ENCODE data around the gene ADGRG7.
"Not testable (repeated sequence)": the region's sequence is repeated elsewhere in the genome, so short reads cannot be mapped to it uniquely, and the experiment has no call there.

The ADGRG7 gene

GRCh38 chr3:100645913-100646312, 36.5 kb downstream of the ADGRG7 start:
- ATAC-seq (no peak), DNase-seq (no peak)

GRCh38 chr3:100647171-100647570, 37.8 kb downstream of the ADGRG7 start:
- no peak for DNase-seq
- ATAC-seq = no peak

- no peak for ATAC-seq
- DNase-seq = no peak
Observed at GRCh38 chr3:100647657-100648056, 38.3 kb downstream of the ADGRG7 start.

DNA sequence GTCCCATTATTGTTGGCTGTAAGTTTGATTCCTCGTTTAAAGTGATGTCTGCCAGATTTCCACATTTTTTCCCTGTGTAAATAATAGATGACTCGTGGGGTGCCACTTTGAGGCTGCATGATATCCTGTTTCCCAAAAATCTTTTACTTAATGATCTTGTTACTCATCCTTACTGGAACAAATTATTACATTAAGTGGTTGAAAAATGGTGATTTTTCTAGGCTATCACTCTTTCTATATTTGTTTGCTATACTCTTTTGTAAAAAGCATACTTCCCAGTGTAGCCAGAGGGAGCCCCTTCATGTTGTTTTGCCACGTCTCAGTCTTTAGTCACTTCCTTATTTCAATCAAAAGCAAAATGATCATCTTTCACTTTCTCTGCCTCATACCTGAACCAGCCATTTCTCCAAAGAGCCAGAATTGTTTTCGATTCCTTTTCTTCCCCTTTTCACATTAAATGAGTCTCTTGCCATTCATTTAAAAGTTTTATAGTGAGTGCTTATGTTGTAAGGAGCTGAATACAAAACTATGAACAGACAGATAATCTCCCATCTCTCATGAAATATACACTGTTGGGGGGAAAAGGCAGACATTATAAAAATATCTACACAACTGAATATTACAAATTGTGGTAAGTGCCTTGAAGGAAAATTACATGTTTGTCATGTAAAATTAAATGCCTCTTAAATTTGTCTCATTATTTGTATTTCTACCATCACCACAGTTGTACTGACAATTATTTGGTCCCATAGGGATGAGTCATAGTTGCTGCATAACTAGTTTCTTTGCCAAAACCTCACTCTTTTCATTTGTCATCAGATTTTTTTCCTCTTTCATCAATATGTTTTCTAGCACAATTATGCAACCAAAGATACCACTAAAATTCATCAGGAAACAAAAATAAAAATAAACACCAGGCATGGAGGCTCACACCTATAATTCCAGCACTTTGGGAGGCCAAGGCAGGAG, 41.5 kb downstream of the ADGRG7 start:
- DNase-seq (no peak), ATAC-seq (peak; percentile 88)

DNA sequence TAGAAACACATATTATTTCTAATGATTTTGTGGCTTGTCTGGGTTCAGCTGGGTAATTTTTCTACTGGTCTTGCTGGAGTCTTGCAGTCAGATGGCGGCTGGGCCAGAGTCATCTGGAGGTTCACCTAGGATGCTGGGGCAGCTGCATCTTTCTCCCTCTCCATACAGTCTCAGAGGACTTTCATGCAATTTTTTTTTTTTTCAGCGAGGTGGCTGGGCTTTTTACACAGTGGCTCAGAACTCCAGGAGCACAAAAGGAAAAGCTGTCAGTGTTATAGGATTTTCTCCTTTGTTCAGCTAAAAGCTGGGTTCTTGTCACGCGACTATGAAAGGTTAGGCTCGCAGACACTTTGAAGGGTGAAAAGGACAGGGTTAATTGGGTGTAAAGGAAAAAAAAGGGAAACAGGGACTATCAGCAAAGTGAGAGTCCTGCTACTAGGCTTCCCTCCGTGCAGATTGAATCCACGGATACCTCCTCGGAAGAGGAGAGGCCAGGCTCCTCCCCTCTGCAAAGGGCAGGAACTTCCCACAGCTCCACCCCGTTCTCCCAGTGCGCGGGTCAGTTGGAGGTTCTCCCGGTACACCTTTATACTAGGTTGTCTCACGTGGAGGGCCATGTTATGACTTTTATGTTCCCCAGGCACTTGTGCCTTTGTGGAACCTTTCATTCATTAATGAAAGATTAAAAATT, 44.3 kb downstream of the ADGRG7 start:
- no peak for ATAC-seq

GRCh38 chr3:100656945-100657344, 47.5 kb downstream of the ADGRG7 start:
- no peak for DNase-seq
- no peak for ATAC-seq

More for the DNA sequence above, 44.3 kb downstream of the ADGRG7 start:
- DNase-seq = no peak

DNA sequence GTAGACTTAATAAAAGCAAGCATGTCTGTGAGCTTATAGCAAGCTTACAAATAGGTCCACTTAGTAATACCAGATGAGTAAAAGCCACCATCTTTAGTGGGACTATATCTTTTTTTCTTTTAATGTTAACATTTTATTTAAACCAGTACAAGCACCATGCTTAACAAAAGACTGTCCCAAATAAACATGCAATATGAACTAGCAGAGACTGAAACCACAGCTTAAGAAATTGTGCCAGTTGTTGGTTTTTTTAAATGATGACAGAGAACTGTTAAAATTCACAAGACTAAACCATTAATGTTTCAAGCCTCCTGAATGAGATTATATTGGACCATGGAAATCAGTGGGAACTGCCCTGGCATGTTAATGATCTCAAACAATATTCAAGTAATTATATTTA, 51.9 kb downstream of the ADGRG7 start:
- ATAC-seq, DNase-seq: not testable (repeated sequence)

- no peak for DNase-seq
- ATAC-seq = no peak
Observed at GRCh38 chr3:100662113-100662823, 52.9 kb downstream of the ADGRG7 start.

DNA sequence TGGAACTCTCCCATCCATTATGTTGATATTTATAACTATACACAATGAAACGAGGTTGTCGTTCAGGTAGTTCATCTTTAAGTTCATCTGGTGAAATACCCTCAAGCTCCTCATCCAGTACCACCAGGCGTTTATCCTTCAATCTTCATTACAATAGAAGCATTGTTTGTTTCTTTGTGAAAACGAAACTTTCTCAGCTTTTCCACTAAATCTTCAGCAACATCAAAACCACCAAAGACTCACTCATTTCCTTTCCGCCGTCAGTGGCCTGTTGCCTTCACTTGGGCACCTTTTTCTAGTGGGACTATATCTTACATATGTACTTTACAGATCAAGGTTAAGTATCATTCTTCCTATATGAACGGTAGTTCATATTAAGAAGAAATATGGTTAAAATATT, 55.8 kb downstream of the ADGRG7 start:
- DNase-seq (peak; percentile 14), ATAC-seq (peak; percentile 90)

GRCh38 chr3:100666699-100667098, 57.3 kb downstream of the ADGRG7 start:
- not testable (repeated sequence) for ATAC-seq, DNase-seq

DNA sequence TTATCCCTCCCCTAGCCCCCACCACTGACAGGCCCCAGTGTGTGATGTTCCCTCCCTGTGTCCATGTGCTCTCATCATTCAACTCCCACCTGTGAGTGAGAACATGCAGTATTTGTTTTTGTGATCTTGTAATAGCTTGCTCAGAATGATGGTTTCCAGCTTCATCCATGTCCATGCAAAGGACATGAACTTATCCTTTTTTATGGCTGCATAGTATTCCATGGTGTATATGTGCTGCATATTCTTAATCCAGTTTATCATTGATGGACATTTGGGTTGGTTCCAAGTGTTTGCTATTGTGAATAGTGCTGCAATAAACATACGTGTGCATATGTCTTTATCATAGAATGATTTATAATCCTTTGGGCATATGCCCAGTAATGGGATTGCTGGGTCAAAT, 57.9 kb downstream of the ADGRG7 start:
- not testable (repeated sequence) for DNase-seq, ATAC-seq

GRCh38 chr3:100670995-100671394, 61.6 kb downstream of the ADGRG7 start:
- ATAC-seq, DNase-seq: not testable (repeated sequence)

DNA sequence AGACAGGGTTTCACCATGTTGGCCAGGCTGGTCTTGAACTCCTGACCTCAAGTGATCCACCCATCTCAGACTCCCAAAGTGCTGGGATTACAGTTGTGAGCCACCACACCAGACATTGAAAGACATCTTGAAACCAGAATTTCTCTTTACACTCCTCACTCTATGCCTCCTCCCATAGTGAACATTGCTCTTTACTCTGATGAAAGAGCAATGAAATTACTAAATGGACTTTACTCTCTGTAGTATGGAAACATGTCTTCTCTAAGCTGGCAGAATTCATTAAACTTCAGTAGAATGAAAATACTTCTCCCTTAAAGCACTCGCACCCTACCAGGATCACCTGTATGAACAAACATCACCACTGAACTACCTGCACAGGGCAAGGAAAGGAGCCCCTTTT, 72.1 kb downstream of the ADGRG7 start:
- DNase-seq (no peak), ATAC-seq (no peak)

GRCh38 chr3:100682056-100682853, 72.9 kb downstream of the ADGRG7 start:
- ATAC-seq = no peak
- no peak for DNase-seq

DNA sequence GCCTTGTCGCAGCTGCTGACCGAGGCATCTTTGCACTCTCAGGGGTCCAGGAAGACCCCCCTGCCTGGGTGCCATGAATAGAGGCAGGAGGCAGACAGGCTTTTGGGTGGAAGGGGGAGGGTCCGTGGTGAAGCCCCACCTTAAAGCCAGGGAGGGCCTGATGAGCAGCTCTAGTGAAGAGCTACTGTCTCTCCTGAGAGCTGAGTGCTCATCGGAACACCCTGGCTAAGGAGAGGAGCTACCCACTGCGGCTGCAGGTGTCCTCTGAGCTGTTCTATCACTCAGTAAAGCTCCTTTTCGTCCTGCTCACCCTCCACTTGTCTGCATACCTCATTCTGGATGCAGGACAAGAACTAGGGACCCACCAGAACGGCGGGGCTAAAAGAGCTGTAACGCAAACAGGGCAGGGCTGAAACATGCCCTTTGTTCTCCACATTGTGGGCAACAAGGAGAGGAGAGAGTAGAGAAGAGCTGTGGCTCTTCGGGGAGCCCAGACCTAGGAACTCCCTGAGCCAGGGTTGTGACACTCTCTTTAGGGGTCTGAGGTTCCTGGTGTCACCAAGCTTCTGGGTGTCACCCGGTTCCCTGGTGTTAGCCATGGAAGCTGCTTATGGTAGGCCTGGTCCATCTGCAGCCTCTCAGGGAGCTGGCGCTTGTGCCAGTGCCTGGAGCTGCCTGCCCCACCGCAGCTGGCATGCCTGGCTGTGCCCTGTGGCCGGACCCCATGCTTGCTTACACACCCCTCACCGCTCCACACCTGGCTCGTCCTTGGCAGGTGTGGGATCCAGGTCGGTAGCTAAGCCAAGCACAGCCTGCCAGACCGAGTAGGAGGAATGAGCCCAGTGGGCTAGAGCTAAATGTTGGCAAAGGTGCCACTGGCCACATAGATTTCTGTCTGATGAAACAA, 73.7 kb downstream of the ADGRG7 start:
- no peak for ATAC-seq

GRCh38 chr3:100693225-100693624, 83.8 kb downstream of the ADGRG7 start:
- no peak for DNase-seq
- ATAC-seq = no peak

More for the DNA sequence above, 73.7 kb downstream of the ADGRG7 start:
- no peak for DNase-seq

DNA sequence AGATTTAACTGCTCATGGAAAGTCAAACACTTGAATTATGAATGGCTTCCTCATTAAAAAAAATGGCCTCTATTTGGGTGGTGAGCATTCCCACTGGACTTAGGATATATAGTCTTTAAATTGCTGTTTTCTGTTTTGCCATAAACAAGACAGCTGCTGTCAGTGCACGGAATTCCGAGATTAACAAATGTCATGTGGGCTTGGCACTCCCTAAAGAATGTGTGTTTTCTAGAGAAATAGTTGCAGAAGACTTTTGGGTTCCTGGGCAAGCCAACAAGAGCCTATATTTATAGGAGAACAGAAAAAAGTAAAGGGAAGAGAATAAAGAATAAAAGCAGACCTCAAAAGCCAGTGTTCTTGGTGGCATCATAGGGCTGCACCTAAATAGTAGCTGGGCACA, 86.3 kb downstream of the ADGRG7 start:
- no peak for DNase-seq
- ATAC-seq = no peak

GRCh38 chr3:100696161-100696560, 86.8 kb downstream of the ADGRG7 start:
- DNase-seq = no peak
- ATAC-seq = no peak

GRCh38 chr3:100697172-100697571, 87.8 kb downstream of the ADGRG7 start:
- DNase-seq (no peak), ATAC-seq (no peak)

- ATAC-seq (no peak), DNase-seq (no peak)
Observed at GRCh38 chr3:100697723-100698285, 88.4 kb downstream of the ADGRG7 start.
